GM21717 (cell line): ENCODE results near the gene STXBP4.

Experiments used
- ATAC-seq: cut with Tn5 transposase; IDR thresholded peaks from one replicate; pipeline ENCODE4 v1.9.1; 2021; ENCODE audit warnings: mild to moderate bottlenecking, moderate library complexity; ENCODE audit not compliant: unreplicated experiment

Gene STXBP4

GRCh38 chr17:55216888-55217287 lies 248.3 kb downstream of the STXBP4 start:
- ATAC-seq = no peak

DNA sequence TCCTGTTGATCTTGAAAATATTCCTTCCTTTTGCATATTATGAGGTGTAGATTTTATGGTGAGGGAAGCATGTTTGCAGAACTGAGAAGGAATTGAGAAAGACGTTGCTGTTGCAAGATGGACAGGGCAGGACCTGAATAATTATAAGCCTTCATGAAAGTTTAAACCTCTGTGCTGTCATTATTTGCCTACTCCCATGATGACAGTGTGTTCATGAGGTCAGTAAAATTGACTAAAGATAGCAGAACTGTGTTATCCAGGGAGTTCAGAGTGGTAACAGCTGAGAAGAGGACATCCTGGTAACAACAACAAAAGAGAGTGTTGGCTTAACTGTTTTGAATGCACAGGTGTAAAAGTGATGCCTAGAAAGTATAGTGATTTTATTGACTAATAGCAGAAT lies 250.9 kb downstream of the STXBP4 start:
- no peak for ATAC-seq

GRCh38 chr17:55219934-55220333 lies 251.4 kb downstream of the STXBP4 start:
- no peak for ATAC-seq
